SK-N-MC (cell line): ENCODE results near the gene ZNF827.

Experiments
- DNase-seq: peaks from one replicate; pipeline ENCODE4 v3.0.0-alpha.2; 2011; ENCODE audit warnings: low read depth, low spot score
- H3K27ac ChIP-seq: fragments of 200-600 bp; sonication (generic); 2 replicates; pipeline ENCODE4 v1.5.1; 2016; ENCODE audit warnings: mixed run types
- H3K36me3 ChIP-seq: fragments of 200-600 bp; sonication (generic); 2 replicates; pipeline ENCODE4 v1.6.1; 2017; ENCODE audit warnings: antibody characterized with exemption, low read length, mixed read lengths; ENCODE audit not compliant: insufficient read depth
- H3K4me3 ChIP-seq: fragments of 200-600 bp; sonication (generic); 2 replicates; pipeline ENCODE4 v1.5.1; 2016
- H3K9ac ChIP-seq: fragments of 200-600 bp; sonication (generic); 2 replicates; pipeline ENCODE4 v1.8.0; 2017; ENCODE audit warnings: mixed run types, mixed read lengths; ENCODE audit not compliant: insufficient read length
- H3K9me3 ChIP-seq: fragments of 200-600 bp; sonication (generic); 2 replicates; pipeline ENCODE4 v1.6.1; 2017; ENCODE audit warnings: low read depth, mild to moderate bottlenecking, antibody characterized with exemption, low read length, moderate library complexity, mixed read lengths
- EZH2 ChIP-seq: fragments of 200-600 bp; sonication (generic); IDR thresholded peaks from one replicate; pipeline ENCODE4 v1.6.1; 2017; ENCODE audit warnings: antibody characterized with exemption
- FOXP2 ChIP-seq: optimal IDR thresholded peaks from 2 replicates; pipeline ENCODE3; 2011; ENCODE audit warnings: mild to moderate bottlenecking, moderate library complexity; ENCODE audit not compliant: insufficient read depth; ENCODE audit errors: extremely low read length, control extremely low read depth
- POLR2AphosphoS5 ChIP-seq: IDR thresholded peaks from 2 replicates; pipeline ENCODE4 v1.6.1; 2012; ENCODE audit warnings: mild to moderate bottlenecking, low read depth, low read length, borderline replicate concordance

ZNF827 gene

GRCh38 chr4:145819101-145819852 lies 119.3 kb downstream of the ZNF827 start:
- no peaks in the 10 kb centered on the region for H3K9me3 ChIP-seq
- no peak for DNase-seq
- H3K27ac ChIP-seq, result no peak overlapping the region
- H3K4me3 ChIP-seq, result no peak overlapping the region
- H3K9ac ChIP-seq, result no peak overlapping the region
- peaks cover 2% of the 10 kb centered on the region; the same call in 1 of the 2 replicates for H3K36me3 ChIP-seq
- TF ChIP-seq EZH2 (no peak), FOXP2 (no peak), POLR2AphosphoS5 (no peak)

GRCh38 chr4:145818011-145818410 lies 120.6 kb downstream of the ZNF827 start:
- no peak for DNase-seq
- TF ChIP-seq EZH2, result no peak
- TF ChIP-seq FOXP2, result no peak
- TF ChIP-seq POLR2AphosphoS5, result no peak

GRCh38 chr4:145816091-145816490 lies 122.5 kb downstream of the ZNF827 start:
- DNase-seq, result no peak
- no peak overlapping the region for H3K4me3 ChIP-seq
- TF ChIP-seq POLR2AphosphoS5 (no peak), FOXP2 (no peak)
- H3K9ac ChIP-seq, result no peak overlapping the region
- H3K9me3 ChIP-seq, result no peaks in the 10 kb centered on the region
- H3K27ac ChIP-seq, result no peak overlapping the region
- H3K36me3 ChIP-seq, result peaks cover 20% of the 10 kb centered on the region; the same call in 1 of the 2 replicates

More at GRCh38 chr4:145818011-145818410, 120.6 kb downstream of the ZNF827 start:
- no peak overlapping the region for H3K27ac ChIP-seq
- peaks cover 13% of the 10 kb centered on the region; the same call in 1 of the 2 replicates for H3K36me3 ChIP-seq
- H3K9ac ChIP-seq, result no peak overlapping the region
- no peak overlapping the region for H3K4me3 ChIP-seq
- H3K9me3 ChIP-seq, result no peaks in the 10 kb centered on the region

GRCh38 chr4:145815626-145816025 lies 123.0 kb downstream of the ZNF827 start:
- H3K36me3 ChIP-seq, result peaks cover 25% of the 10 kb centered on the region; the same call in 1 of the 2 replicates
- H3K27ac ChIP-seq, result no peak overlapping the region
- no peak for DNase-seq
- H3K9me3 ChIP-seq, result no peaks in the 10 kb centered on the region
- no peak overlapping the region for H3K4me3 ChIP-seq
- H3K9ac ChIP-seq, result no peak overlapping the region
- no peak for TF ChIP-seq EZH2
- no peak for TF ChIP-seq FOXP2
- no peak for TF ChIP-seq POLR2AphosphoS5

GRCh38 chr4:145815027-145815612 lies 123.5 kb downstream of the ZNF827 start:
- Histone ChIP-seq H3K9ac (no peak overlapping the region), H3K27ac (no peak overlapping the region)

GRCh38 chr4:145814246-145814645 lies 124.4 kb downstream of the ZNF827 start:
- no peak for DNase-seq
- Histone ChIP-seq H3K36me3 (peaks cover 32% of the 10 kb centered on the region), H3K9me3 (no peaks in the 10 kb centered on the region), H3K4me3 (no peak overlapping the region), H3K9ac (no peak overlapping the region), H3K27ac (no peak overlapping the region)
- TF ChIP-seq FOXP2 (no peak), POLR2AphosphoS5 (no peak), EZH2 (no peak)

More at GRCh38 chr4:145815027-145815612, 123.5 kb downstream of the ZNF827 start:
- Histone ChIP-seq H3K4me3 (no peak overlapping the region), H3K36me3 (peaks cover 28% of the 10 kb centered on the region; the same call in 1 of the 2 replicates), H3K9me3 (no peaks in the 10 kb centered on the region)
- TF ChIP-seq POLR2AphosphoS5, result no peak
- TF ChIP-seq EZH2, result no peak
- no peak for TF ChIP-seq FOXP2
- no peak for DNase-seq

GRCh38 chr4:145812919-145813318 lies 125.7 kb downstream of the ZNF827 start:
- H3K9me3 ChIP-seq, result no peaks in the 10 kb centered on the region
- H3K27ac ChIP-seq, result no peak overlapping the region
- no peak for DNase-seq
- no peak overlapping the region for H3K9ac ChIP-seq
- TF ChIP-seq POLR2AphosphoS5 (no peak), EZH2 (no peak), FOXP2 (no peak)
- H3K36me3 ChIP-seq, result peaks cover 36% of the 10 kb centered on the region
- H3K4me3 ChIP-seq, result no peak overlapping the region

- no peaks in the 10 kb centered on the region for H3K9me3 ChIP-seq
- DNase-seq, result no peak
- peaks cover 37% of the 10 kb centered on the region for H3K36me3 ChIP-seq
- H3K27ac ChIP-seq, result no peak overlapping the region
- no peak for TF ChIP-seq EZH2
- no peak for TF ChIP-seq POLR2AphosphoS5
- TF ChIP-seq FOXP2, result no peak
- H3K9ac ChIP-seq, result no peak overlapping the region
- H3K4me3 ChIP-seq, result no peak overlapping the region
These were observed 129.6 kb downstream of the ZNF827 start for GRCh38 chr4:145808848-145809512.
